Brain microvascular endothelial cell (primary cell): Measurements from ENCODE around the gene ERG.

Experiments used
- DNase-seq: peaks from one replicate; pipeline ENCODE4 v3.0.0-alpha.2; 2020
- H3K27ac ChIP-seq: fragments of 250-450 bp; sonication (Bioruptor Pico); 2 replicates; pipeline ENCODE4 v1.5.1; 2020; ENCODE audit warnings: mild to moderate bottlenecking, moderate library complexity
- H3K27me3 ChIP-seq: fragments of 250-450 bp; sonication (Bioruptor Pico); replicated peaks from 2 replicates; pipeline ENCODE4 v1.5.1; 2020; ENCODE audit warnings: mild to moderate bottlenecking
- H3K36me3 ChIP-seq: fragments of 250-450 bp; sonication (Bioruptor Pico); replicated peaks from 2 replicates; pipeline ENCODE4 v1.5.1; 2020; ENCODE audit warnings: mild to moderate bottlenecking
- H3K4me3 ChIP-seq: 2 replicates; pipeline ENCODE4 v1.5.1; 2011; ENCODE audit warnings: low read depth, mild to moderate bottlenecking, control low read depth, low read length, moderate library complexity
- in situ Hi-C: cut with HindIII; loops from 2 replicates; pipeline ENCODE4 v1.10.0; 2017; ENCODE audit warnings: low sequenced_read_pairs, low pct_ligation_motif_present
- TF ChIP-seq, protein P1 (sequence below): IDR thresholded peaks from 2 replicates; pipeline ENCODE4 v1.5.1; 2011; ENCODE audit warnings: low read depth, mild to moderate bottlenecking, moderate library complexity, low read length, control low read depth, inconsistent platforms; ENCODE audit errors: missing control alignments

ERG gene

DNA sequence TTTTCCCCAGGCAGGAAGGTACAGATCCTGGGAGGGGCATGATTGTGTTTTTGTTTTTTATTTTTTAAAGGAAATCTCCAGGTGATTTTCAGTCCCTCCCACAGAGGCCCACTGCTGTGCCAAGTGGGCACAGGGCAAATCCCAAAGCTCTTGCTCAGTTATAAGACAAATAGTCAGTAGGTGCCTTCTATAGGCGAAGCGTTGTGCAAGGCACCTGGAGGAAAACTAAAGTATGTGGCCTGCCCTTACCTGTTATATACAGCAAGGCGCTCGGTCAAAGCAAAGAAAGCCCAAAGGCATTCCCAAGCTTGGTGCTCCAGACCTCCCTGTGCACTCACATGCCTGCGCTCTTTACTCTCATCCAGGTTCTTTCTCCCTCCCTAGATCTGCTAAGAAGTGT, 160.5 kb downstream of the ERG start:
- Histone ChIP-seq H3K27me3 (no peaks in the 10 kb centered on the region), H3K27ac (no peak overlapping the region), H3K4me3 (no peak overlapping the region), H3K36me3 (no peaks in the 10 kb centered on the region)
- TF ChIP-seq, protein P1, sequence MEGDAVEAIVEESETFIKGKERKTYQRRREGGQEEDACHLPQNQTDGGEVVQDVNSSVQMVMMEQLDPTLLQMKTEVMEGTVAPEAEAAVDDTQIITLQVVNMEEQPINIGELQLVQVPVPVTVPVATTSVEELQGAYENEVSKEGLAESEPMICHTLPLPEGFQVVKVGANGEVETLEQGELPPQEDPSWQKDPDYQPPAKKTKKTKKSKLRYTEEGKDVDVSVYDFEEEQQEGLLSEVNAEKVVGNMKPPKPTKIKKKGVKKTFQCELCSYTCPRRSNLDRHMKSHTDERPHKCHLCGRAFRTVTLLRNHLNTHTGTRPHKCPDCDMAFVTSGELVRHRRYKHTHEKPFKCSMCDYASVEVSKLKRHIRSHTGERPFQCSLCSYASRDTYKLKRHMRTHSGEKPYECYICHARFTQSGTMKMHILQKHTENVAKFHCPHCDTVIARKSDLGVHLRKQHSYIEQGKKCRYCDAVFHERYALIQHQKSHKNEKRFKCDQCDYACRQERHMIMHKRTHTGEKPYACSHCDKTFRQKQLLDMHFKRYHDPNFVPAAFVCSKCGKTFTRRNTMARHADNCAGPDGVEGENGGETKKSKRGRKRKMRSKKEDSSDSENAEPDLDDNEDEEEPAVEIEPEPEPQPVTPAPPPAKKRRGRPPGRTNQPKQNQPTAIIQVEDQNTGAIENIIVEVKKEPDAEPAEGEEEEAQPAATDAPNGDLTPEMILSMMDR = no peak
- DNase-seq = no peak
- in situ Hi-C loops = no loop called here

DNA sequence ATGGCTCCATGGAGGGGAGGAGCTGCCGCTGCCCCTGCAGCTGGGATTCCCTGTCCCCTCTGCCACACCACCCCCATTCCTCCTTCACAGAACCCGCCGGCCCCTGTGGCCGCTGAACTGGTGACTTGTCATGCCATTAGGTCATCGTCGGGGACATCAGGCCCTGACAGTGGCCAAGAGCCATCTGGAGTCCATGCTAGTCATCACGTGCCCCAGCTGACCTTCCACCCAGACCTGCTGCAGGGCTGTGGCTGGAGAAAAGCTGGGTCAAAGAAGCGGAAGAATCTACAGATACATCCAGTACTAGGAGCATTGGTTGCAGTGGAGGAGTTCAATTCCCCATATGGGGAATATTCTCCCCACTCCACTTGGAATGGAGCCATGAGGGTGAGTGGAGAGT, 163.4 kb downstream of the ERG start:
- in situ Hi-C loops = no loop called here
- no peak for DNase-seq
- H3K4me3 ChIP-seq = no peak overlapping the region
- TF ChIP-seq, protein P1 = no peak
- no peak overlapping the region for H3K27ac ChIP-seq
- no peaks in the 10 kb centered on the region for H3K36me3 ChIP-seq
- no peaks in the 10 kb centered on the region for H3K27me3 ChIP-seq

DNA sequence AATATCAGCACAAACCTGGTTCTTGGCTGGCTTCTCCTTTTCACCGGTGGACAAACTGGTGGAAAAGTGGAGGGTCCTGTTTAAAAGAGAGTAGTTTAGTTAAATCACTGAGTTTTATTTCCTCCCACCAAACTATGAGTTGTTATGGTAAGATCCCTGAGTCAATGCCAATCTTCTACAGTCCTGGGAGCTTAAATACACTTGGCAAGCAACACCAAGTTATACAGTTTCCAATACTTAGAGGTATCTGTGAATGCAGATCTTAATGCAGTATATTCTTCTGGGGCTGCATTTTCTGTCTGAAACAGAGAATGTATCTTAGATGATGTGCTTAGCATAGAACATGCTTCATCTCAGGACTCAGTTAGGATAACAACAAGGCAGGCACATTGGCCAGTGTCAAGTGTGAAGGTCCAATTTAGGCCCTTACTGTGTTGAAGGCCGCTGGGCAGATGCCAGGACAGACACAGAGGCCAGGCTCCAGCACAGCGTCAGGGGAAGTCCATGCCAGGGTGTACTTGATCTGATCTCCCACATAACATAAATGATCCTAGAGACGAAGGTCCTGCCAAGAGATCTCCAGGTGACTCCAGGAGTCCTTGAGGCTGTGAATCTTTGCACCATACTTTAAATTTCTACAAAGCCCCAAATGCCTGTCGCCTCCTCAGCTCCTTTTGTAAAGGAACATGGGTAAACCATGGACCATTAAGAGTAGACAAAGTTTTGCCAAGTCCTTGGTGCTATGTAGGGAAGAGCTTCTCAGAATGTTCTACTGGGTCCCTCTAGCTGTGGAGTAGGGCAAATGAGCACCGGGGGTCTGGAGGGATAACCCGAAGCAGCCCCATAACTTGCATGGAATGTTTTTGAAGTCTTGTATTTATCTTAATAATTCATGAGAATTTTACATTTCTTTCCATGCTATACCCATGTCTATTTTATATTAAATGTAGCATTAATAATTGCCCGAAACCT, 164.7 kb downstream of the ERG start:
- H3K36me3 ChIP-seq = no peaks in the 10 kb centered on the region
- no peak overlapping the region for H3K27ac ChIP-seq
- in situ Hi-C loops = no loop called here
- no peaks in the 10 kb centered on the region for H3K27me3 ChIP-seq
- TF ChIP-seq, protein P1 = peak; percentile 64
- DNase-seq = no peak
- no peak overlapping the region for H3K4me3 ChIP-seq

DNA sequence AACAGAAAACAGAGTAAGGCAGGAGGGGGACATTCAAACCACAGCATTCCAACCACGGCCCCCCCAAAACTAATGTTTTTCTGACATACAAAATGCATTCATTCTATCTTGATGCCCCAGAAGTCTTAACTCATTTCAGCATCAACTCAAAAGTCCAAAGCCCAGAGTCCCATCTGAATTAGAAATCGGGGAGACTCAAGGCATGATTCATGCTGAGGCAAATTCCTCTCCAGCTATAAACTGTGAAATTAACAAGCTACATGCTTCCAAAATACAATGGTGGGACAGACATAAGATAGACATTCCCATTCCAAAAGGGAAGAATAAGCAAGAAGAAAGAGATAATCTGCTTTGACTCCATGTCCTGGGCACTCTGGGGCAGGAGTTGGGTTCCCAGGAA, 167.6 kb downstream of the ERG start:
- TF ChIP-seq, protein P1 = no peak
- Histone ChIP-seq H3K36me3 (no peaks in the 10 kb centered on the region), H3K27me3 (no peaks in the 10 kb centered on the region), H3K4me3 (no peak overlapping the region), H3K27ac (no peak overlapping the region)
- no peak for DNase-seq
- in situ Hi-C loops = no loop called here
